ENCODE data around the gene RSKR. TPM values are rescaled to one million over a fixed set of nuclear protein-coding genes. Genes with fewer than 3 reads are reported as not detected.

The RSKR gene
- total RNA-seq, 4 donors from 2014 or later, result 3.1 to 9.9 (median 7.7) TPM

DNA sequence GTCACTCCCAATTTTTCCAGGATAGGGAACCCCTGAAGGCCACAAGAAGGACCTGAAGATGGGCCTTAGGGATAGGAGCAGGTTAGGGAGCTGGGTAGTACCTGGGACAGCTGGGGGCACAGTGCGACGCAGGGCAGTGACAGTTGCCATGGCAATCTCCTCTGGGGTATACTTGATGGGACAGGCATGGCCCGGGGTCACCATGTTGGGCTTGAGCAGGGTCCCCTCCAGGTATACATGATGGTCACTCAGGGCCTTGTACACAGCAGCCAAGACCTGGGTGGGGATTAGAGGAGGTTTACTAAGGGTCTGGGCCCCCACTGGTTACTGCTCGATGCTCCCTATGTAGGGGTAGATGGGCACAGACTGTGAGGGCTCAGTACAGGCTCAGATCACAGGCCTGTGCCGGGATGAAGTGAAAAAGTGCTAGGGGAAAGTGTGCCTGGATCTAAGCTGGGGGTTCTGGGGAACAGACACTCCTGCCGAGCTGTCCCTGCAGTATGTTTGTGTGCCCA is 40.0 kb downstream of the RSKR start:
- peaks cover 0 to 25% (median 0%) of the 10 kb centered on the region in 3 donors for H3K36me3 ChIP-seq
- no peak for TF ChIP-seq POLR2A (IDR thresholded peaks at IDR 0.05)
- TF ChIP-seq CTCF (IDR thresholded peaks at IDR 0.05), result no peak
- intact Hi-C loops (cut with DNase I), result no loop called here
- H3K9me3 ChIP-seq, result no peaks in the 10 kb centered on the region
- no peak overlapping the region for H3K27ac ChIP-seq
- no peak overlapping the region for H3K4me3 ChIP-seq
- peaks cover 14 to 51% (median 21%) of the 10 kb centered on the region in 3 donors for H3K4me1 ChIP-seq
- DNase-seq, result no peak
- 96 to 100% methylated on average over 1 to 5 of the region's 6 CpGs for WGBS, 2 donors
- no peaks in the 10 kb centered on the region for H3K27me3 ChIP-seq

DNA sequence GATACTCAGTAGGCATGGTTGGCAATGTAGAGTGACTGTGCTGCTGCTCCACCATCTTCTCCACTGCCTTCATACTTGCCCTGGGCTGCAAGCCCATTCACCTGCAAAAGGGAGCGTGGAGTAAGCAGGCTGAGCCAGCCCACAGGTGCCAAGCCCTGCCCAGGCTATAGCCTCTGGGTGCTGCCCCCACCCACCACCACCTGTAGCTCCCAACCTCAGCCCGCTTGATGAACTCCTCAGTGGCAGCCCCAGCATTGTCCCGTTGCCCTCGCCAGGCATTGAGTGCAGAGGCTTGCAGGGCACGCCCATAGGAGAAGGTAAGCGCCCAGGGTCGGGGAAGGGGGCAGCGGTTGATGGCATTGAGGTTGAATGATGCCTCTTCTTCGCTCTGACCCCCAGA is 40.5 kb downstream of the RSKR start:
- no peak for DNase-seq
- 98 to 100% methylated on average over 2 to 8 of the region's 9 CpGs for WGBS, 2 donors
- Histone ChIP-seq H3K4me3 (no peak overlapping the region), H3K27me3 (no peaks in the 10 kb centered on the region), H3K36me3 (peaks cover 0 to 25% (median 0%) of the 10 kb centered on the region in 3 donors), H3K4me1 (peaks cover 14 to 56% (median 21%) of the 10 kb centered on the region in 3 donors), H3K27ac (no peak overlapping the region), H3K9me3 (no peaks in the 10 kb centered on the region)
- intact Hi-C loops (cut with DNase I), result no loop called here
- TF ChIP-seq CTCF (IDR thresholded peaks at IDR 0.05), result no peak
- no peak for TF ChIP-seq POLR2A (IDR thresholded peaks at IDR 0.05)

DNA sequence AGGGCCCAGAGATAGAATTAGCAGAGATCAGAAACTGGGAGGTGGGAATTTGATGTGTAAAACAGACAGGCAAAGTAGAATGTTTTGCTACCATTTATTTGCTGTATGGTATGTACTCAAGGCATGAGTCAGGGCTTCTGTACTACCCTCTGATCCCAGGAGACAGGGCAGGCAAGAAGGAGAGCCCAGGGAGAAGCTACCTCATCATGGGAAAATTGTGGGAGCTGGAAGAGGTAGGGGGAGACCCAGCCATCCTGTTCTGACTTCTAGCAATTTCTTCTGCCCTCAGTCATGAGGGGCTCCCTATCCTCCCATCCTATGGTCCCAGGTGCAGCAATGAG is 41.0 kb downstream of the RSKR start:
- H3K27ac ChIP-seq, result no peak overlapping the region
- H3K27me3 ChIP-seq, result no peaks in the 10 kb centered on the region
- TF ChIP-seq POLR2A (IDR thresholded peaks at IDR 0.05) (no peak), CTCF (IDR thresholded peaks at IDR 0.05) (no peak)
- peaks cover 14 to 60% (median 21%) of the 10 kb centered on the region in 3 donors for H3K4me1 ChIP-seq
- intact Hi-C loops (cut with DNase I), result no loop called here
- peaks cover 0 to 25% (median 0%) of the 10 kb centered on the region in 3 donors for H3K36me3 ChIP-seq
- H3K9me3 ChIP-seq, result no peaks in the 10 kb centered on the region
- no peak overlapping the region for H3K4me3 ChIP-seq
- DNase-seq, result no peak

DNA sequence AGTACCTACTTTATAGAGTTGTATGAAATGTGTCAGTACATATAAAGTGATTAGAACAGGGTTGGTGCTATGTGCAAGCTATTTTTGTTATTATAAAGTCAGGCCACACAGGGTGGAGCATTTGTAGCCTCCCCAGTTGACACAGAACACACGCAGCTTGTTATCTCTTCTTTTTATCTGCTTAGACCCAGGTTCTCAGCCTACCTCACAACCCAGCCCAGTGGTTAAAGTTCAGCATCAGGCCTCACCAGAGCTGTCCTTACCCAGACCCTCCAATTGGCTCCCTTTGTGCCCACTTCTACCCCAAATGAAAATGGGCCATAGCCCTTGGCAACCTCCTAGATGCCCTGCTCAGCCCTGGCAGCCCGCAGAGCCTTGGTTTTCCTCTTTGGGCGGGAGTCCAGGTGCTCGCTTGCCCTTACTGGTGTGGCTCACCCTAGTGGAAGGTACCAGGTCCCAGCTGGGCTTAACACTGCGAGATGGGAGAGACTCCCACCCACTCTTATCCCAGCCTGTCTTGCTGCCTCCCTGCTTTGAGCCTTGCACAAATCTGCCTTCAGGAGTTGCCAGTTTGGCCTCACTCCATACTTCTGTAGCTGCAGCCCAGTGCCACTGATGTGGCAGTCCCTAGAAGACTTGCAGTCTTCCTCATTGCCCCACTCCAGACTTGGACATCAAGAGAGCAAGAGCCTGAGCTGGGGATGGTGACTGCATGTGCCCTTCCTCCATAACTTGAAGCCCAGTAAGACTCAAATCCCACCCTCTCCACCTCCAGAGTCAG is 41.5 kb downstream of the RSKR start:
- H3K9me3 ChIP-seq, result no peaks in the 10 kb centered on the region
- intact Hi-C loops (cut with DNase I), result no loop called here
- no peak for TF ChIP-seq CTCF (IDR thresholded peaks at IDR 0.05)
- TF ChIP-seq POLR2A (IDR thresholded peaks at IDR 0.05), result no peak
- H3K4me3 ChIP-seq, result peak overlapping the region in 3 of 4 donors; percentile 94 to 100 (median 98)
- WGBS, 2 donors, result 71 to 78% methylated on average over 2 to 5 of the region's 5 CpGs
- peaks cover 0 to 29% (median 0%) of the 10 kb centered on the region in 3 donors for H3K36me3 ChIP-seq
- DNase-seq, result no peak
- no peaks in the 10 kb centered on the region for H3K27me3 ChIP-seq
- peaks cover 14 to 65% (median 21%) of the 10 kb centered on the region in 3 donors for H3K4me1 ChIP-seq
- peak overlapping the region in 2 of 4 donors; percentile 92 to 95 for H3K27ac ChIP-seq

DNA sequence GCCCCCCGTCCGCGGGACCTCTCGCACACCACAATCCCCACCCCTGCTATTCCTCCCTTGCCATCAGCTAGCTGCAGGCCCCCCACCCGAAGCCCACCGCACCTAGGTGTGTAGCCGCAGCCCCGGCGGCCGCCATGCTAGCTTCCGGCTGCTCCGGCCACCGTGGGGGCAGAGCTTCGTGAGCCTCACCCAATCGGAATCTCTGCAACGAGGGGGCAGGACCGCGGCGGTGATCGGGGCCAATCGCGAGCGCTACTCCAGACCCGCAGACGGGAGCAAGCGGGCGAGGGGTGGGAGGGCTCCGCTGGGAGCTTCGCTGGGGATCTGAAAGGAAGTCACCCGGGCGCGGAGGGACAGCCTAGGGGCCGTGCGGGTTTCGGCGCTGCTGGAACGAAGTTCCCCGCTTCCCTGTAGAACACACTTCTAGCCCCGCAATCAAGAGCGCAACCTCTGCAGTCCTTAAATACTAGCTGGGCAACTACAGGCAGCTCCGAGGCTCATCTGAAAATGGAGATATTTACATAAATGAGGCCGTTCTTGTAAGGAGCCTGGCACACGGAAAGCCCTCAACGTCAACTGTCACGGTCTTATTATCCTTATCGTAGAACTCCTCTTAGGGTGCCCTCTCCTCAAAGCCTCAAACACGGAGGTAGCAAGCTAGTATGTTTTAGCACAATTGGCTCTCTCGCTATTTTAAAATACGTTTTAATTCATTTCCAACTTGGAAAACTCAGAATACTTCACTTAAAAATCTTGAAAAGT is 42.4 kb downstream of the RSKR start, which contains the start of gene PIGS:
Gene PIGS, minus strand, starts transcription at position 164 of the 762 bp plus-strand sequence. Its CDS starts 28 bp downstream, at position 136.
- 1 to 3% methylated on average over 9 of the region's 49 CpGs for WGBS, 2 donors
- H3K4me1 ChIP-seq, result peaks cover 8 to 60% (median 18%) of the 10 kb centered on the region in 3 donors
- H3K36me3 ChIP-seq, result peaks cover 0 to 36% (median 0%) of the 10 kb centered on the region in 3 donors
- DNase-seq, result peak; percentile 60
- H3K4me3 ChIP-seq, result peak within 1 kb of the TSS; percentile 81 to 100 (median 96)
- TF ChIP-seq CTCF (IDR thresholded peaks at IDR 0.05) (no peak), POLR2A (IDR thresholded peaks at IDR 0.05) (peak in 3 of 4 donors; percentile 75 to 85 (median 78))
- no peaks in the 10 kb centered on the region for H3K9me3 ChIP-seq
- H3K27me3 ChIP-seq, result no peaks in the 10 kb centered on the region
- intact Hi-C loops (cut with DNase I), result no loop called here
- H3K27ac ChIP-seq, result peak within 1 kb of the TSS; percentile 86 to 95 (median 90)
